Esophagus muscularis mucosa (tissue), 3 donors: ENCODE data around the gene TAF3.

Experiments used
- CTCF ChIP-seq, 3 experiments: fragments of 200-600 bp in 2 of 3; fragments of 450-650 bp in 1 of 3; sonication (generic) in 2 of 3; IDR thresholded peaks; one replicate each; pipeline ENCODE4 v1.5.1; 2017 to 2019; ENCODE audit warnings: antibody characterized with exemption in 3 of 3, mild to moderate bottlenecking in 2 of 3, moderate library complexity in 1 of 3
- POLR2AphosphoS5 ChIP-seq, 2 donors: sonication (generic); formaldehyde crosslinking; IDR thresholded peaks; one replicate each; pipeline ENCODE4 v1.6.1; 2017; ENCODE audit warnings: antibody characterized with exemption in 2 of 2

DNA sequence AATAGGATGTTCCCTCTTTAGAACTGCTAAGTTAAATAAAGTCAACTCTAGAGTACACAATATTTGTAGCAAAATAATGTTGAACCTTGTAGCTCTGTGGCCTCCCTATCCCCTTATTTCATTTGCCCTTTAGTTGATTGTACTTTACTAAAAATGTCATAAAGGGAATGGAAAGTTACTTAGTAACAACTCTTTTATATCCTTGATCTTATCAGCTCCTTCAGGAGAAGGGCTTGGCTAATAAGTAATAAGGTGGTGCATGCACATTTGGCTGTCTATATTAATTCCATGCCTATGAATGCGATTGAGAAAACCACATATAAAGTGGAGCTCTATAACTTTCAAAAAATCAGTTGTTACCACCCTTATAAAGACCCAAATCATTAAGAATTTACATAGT, 194.7 kb downstream of the TAF3 start:
- TF ChIP-seq CTCF (IDR thresholded peaks at IDR 0.05): no peak
- TF ChIP-seq POLR2AphosphoS5 (IDR thresholded peaks at IDR 0.05): no peak
